Kidney (tissue), 14 donors: ENCODE measurements around the gene ERP44. TPM values are rescaled to one million over a fixed set of nuclear protein-coding genes. Genes with fewer than 3 reads are reported as not detected.

ENCODE experiments used
- DNase-seq, 5 donors: peaks; one replicate each; pipeline ENCODE4 v3.0.0-alpha.2; 2013 to 2020
- FAIRE-seq: peaks from 2 replicates; lab custom pipeline; 2012; peaks lifted over from hg19 to GRCh38; lab: Jason Lieb, UNC
- H3K27ac ChIP-seq, 2 donors: one replicate each; pipeline ENCODE4 v1.7.0; 2013; ENCODE audit warnings: low read depth in 2 of 2, low read length in 2 of 2, inconsistent platforms in 1 of 2
- H3K27me3 ChIP-seq: one replicate; pipeline ENCODE4 v1.7.1; 2013; ENCODE audit warnings: low read length, inconsistent platforms; ENCODE audit not compliant: control insufficient read depth, insufficient read depth
- H3K36me3 ChIP-seq, 3 donors: one replicate each; pipeline versions ENCODE4 v1.7.0 to v1.7.1; 2013; ENCODE audit warnings: low read length in 3 of 3, control low read depth in 1 of 3, inconsistent platforms in 1 of 3; ENCODE audit not compliant: insufficient read depth in 3 of 3, control insufficient read depth in 2 of 3
- H3K4me1 ChIP-seq, 3 donors: one replicate each; pipeline versions ENCODE4 v1.7.0 to v1.7.1; 2013; ENCODE audit warnings: low read length in 3 of 3, inconsistent platforms in 1 of 3, low read depth in 1 of 3; ENCODE audit not compliant: control insufficient read depth in 2 of 3, insufficient read depth in 2 of 3
- H3K4me3 ChIP-seq, 3 donors: one replicate each; pipeline versions ENCODE4 v1.7.0 to v1.8.1; 2013; ENCODE audit warnings: low read length in 3 of 3, control low read depth in 1 of 3, inconsistent platforms in 1 of 3
- H3K9ac ChIP-seq, 3 donors: one replicate each; pipeline versions ENCODE4 v1.7.0 to v1.7.1; 2013; ENCODE audit warnings: low read length in 3 of 3, control low read depth in 1 of 3, inconsistent platforms in 1 of 3
- H3K9me3 ChIP-seq, 3 donors: one replicate each; pipeline versions ENCODE4 v1.7.0 to v1.7.1; 2013; ENCODE audit warnings: low read length in 3 of 3, control low read depth in 1 of 3, inconsistent platforms in 1 of 3; ENCODE audit not compliant: control insufficient read depth in 2 of 3, insufficient read depth in 1 of 3
- intact Hi-C: fragments of 100-400 bp; cut with DNase I; formaldehyde crosslinking; loops from one replicate; pipeline ENCODE4 v1.11.1; 2022
- polyA plus RNA-seq: library from polyadenylated mRNA; stranded (reverse); fragments of 350-450 nt; fragmentation: Illumina TruSeq; extraction: RNeasy Lipid Tissue Mini Kit (QIAGEN cat#74804); gene quantifications from one replicate; pipeline ENCODE4 v1.2.3, GENCODE V29; 2014; ENCODE audit warnings: low read depth, low replicate concordance; ENCODE audit not compliant: insufficient read depth
- total RNA-seq: library from RNA; stranded (reverse); fragmentation: NEBNext Ultra II Directional; extraction: Animal tissue kit (Norgen Biotek cat#: 25700); gene quantifications from one replicate; pipeline ENCODE4 v1.2.1, GENCODE V29; 2021
- TF ChIP-seq, protein P1 (sequence below): IDR thresholded peaks from 3 replicates; pipeline ENCODE4 v1.5.1; 2012; ENCODE audit warnings: mild to moderate bottlenecking, moderate library complexity, borderline replicate concordance; ENCODE audit not compliant: insufficient read depth; ENCODE audit errors: extremely low read depth
- donor health status: control.
- donor health status: control.
- donor health status: control.
- donor health status: control.
- donor health status: control.
- donor health status: DM: yes; HTN: yes; CAD: no.
- donor health status: Normal renal cell carcinoma (clear cell type).

Gene ERP44
- total and polyA plus RNA-seq, 2 donors from 2014 or later = 22.3 to 24.1 TPM

GRCh38 chr9:100074093-100074492 is 24.7 kb downstream of the ERP44 start:
- intact Hi-C loops = no loop called here
- Histone ChIP-seq H3K4me3 (no peak overlapping the region), H3K4me1 (peaks cover 0 to 4% (median 0%) of the 10 kb centered on the region in 3 donors)

DNA sequence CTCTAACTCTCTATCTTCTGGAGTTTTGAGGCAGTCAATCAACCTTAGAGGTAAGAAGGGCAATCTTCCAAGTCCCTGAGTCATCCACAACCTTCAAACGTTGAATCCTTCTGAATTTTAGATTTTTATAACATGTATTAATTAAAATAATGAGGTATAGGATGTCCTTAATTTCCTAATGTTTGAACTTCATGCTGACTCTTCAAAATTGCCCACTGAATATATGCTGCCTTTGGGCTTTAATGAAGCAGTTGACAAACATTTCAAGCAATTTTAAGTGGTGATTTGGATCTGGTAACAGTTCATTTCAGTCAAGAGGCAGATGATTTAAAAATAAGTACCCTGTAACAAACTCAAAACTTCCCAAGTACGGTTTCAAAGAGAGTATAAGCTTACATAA is 26.0 kb downstream of the ERP44 start:
- TF ChIP-seq, protein P1, sequence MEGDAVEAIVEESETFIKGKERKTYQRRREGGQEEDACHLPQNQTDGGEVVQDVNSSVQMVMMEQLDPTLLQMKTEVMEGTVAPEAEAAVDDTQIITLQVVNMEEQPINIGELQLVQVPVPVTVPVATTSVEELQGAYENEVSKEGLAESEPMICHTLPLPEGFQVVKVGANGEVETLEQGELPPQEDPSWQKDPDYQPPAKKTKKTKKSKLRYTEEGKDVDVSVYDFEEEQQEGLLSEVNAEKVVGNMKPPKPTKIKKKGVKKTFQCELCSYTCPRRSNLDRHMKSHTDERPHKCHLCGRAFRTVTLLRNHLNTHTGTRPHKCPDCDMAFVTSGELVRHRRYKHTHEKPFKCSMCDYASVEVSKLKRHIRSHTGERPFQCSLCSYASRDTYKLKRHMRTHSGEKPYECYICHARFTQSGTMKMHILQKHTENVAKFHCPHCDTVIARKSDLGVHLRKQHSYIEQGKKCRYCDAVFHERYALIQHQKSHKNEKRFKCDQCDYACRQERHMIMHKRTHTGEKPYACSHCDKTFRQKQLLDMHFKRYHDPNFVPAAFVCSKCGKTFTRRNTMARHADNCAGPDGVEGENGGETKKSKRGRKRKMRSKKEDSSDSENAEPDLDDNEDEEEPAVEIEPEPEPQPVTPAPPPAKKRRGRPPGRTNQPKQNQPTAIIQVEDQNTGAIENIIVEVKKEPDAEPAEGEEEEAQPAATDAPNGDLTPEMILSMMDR = no peak
- Histone ChIP-seq H3K4me1 (peaks cover 0 to 4% (median 0%) of the 10 kb centered on the region in 3 donors), H3K9ac (no peak overlapping the region), H3K4me3 (no peak overlapping the region), H3K27ac (no peak overlapping the region), H3K9me3 (no peaks in the 10 kb centered on the region), H3K36me3 (no peaks in the 10 kb centered on the region), H3K27me3 (no peaks in the 10 kb centered on the region)
- intact Hi-C loops = no loop called here
- DNase-seq = no peak
- FAIRE-seq = no peak

More at GRCh38 chr9:100074093-100074492, 24.7 kb downstream of the ERP44 start:
- Histone ChIP-seq H3K27me3 (no peaks in the 10 kb centered on the region), H3K9ac (no peak overlapping the region), H3K9me3 (no peaks in the 10 kb centered on the region), H3K27ac (no peak overlapping the region), H3K36me3 (no peaks in the 10 kb centered on the region)
- FAIRE-seq (no peak), DNase-seq (no peak)
- TF ChIP-seq, protein P1 = no peak

- DNase-seq = no peak
- intact Hi-C loops = no loop called here
- Histone ChIP-seq H3K27ac (no peak overlapping the region), H3K36me3 (no peaks in the 10 kb centered on the region), H3K27me3 (no peaks in the 10 kb centered on the region), H3K9me3 (no peaks in the 10 kb centered on the region), H3K9ac (no peak overlapping the region), H3K4me3 (no peak overlapping the region), H3K4me1 (peaks cover 0 to 4% (median 0%) of the 10 kb centered on the region in 3 donors)
- TF ChIP-seq, protein P1 = no peak
- FAIRE-seq = no peak
Measured at GRCh38 chr9:100071271-100071670, 27.5 kb downstream of the ERP44 start.
